ENCODE results near the gene UFSP1.
"Not testable (repeated sequence)": the region's sequence is repeated elsewhere in the genome, so short reads cannot be mapped to it uniquely, and the experiment has no call there.

The UFSP1 gene

DNA sequence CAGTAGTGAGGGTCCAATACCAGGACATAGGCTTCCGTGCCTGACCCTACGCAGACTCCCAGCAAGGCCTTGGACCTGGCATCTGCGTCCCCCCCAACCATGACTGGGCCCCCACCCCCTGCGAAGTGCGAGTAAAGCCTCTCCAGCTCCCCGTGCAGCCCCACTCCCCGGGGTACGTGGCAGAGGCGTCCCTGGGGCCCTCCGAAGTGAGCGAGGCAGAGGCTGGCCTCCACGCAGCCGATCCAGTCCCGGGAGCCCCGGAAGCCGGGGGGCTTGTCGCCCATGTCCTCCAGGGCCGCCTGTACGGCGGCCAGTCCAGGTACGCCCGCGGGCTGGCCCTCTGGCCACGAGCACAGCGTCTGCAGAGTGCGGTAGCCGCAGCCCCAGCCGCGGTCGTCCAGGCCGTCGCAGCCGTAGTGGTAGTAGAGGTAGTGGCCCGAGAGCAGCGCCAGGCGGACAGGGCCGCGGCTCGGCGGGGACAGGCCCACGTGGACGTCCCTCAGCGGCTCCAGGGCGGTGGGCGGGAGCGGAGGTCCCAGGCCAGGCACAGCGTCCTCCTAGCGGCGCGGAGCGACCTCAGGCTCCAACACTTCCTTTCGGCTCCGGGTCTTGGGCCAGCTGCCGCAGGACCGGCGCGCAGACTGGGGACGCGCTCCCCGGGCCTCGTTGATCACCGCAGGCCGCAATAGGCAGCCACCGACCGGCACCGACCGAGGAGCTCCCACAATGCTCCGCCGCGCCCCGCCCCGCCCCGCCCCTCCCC lies at the start of gene UFSP1:
Gene UFSP1, minus strand, starts transcription at position 728 of the 763 bp plus-strand sequence. Its CDS starts 444 bp downstream, at position 284.
- no peak for DNase-seq (ENCODE audit: low spot score)

DNA sequence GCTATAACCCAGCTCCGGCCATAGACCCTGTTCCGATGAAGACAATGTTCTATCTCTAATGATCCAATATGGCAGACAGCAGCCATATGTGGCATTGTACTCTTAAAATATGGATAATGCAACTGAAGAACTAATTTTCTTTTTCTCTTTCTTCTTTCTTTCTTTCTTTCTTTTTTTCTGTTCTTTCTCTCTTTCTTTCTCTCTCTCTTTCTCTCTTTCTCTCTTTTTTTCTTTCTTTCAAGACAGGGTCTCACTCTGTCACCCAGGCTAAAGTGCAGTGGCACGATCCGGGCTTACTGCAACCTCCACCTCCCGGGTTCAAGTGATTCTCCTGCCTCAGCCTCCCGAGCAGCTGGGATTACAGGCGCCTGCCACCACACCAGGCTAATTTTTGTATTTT lies 46.7 kb upstream of the UFSP1 start:
- in situ Hi-C loops (cut with MboI; ENCODE audit: low sequenced_read_pairs, unreplicated experiment); DNase-seq (ENCODE audit: low spot score): not testable (repeated sequence)

More for the DNA sequence above, at the start of gene UFSP1:
- TF ChIP-seq, protein P1, sequence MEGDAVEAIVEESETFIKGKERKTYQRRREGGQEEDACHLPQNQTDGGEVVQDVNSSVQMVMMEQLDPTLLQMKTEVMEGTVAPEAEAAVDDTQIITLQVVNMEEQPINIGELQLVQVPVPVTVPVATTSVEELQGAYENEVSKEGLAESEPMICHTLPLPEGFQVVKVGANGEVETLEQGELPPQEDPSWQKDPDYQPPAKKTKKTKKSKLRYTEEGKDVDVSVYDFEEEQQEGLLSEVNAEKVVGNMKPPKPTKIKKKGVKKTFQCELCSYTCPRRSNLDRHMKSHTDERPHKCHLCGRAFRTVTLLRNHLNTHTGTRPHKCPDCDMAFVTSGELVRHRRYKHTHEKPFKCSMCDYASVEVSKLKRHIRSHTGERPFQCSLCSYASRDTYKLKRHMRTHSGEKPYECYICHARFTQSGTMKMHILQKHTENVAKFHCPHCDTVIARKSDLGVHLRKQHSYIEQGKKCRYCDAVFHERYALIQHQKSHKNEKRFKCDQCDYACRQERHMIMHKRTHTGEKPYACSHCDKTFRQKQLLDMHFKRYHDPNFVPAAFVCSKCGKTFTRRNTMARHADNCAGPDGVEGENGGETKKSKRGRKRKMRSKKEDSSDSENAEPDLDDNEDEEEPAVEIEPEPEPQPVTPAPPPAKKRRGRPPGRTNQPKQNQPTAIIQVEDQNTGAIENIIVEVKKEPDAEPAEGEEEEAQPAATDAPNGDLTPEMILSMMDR (IDR thresholded peaks at IDR 0.05; ENCODE audit: borderline replicate concordance, control extremely low read depth, extremely low read depth, insufficient read depth, missing control alignments) = no peak
- in situ Hi-C loops (cut with MboI; ENCODE audit: low sequenced_read_pairs, unreplicated experiment) = no loop called here

DNA sequence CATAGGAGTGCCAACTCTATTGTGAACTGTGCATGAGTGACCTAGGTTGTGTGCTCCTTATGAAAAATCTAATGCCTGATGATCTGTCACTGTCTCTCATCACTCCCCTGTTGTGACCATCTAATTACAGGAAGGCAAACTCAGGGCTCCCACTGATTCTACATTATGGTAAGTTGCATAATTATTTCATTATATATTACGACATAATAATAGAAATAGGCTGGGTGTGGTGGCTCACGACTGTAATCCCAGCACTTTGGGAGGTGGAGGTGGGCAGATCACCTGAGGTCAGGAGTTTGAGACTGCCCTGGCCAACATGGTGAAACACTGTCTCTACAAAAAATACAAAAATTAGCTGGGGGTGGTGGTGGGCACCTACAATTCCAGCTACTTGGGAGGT lies 45.9 kb upstream of the UFSP1 start:
- in situ Hi-C loops (cut with MboI; ENCODE audit: low sequenced_read_pairs, unreplicated experiment); DNase-seq (ENCODE audit: low spot score): not testable (repeated sequence)

DNA sequence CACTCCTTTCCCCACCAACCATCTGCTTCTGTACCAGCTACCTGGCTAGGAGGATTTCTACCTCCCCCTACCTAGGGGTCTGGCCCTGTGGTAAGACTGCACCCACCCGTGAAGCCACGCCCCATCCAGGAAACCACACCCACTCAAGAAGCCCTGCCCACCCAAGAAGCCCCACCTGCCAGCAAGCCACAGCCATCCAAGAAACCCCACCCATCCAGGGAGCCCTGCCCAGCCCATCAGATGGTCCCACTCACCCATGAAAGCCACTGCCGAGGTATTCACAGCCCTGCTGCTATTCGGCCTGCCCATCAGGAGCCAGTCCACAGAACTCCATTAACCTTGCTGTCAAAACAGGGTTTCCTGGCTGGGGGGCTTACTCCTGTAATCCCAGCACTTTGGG lies 44.2 kb upstream of the UFSP1 start:
- no peak for DNase-seq (ENCODE audit: low spot score)
- in situ Hi-C loops (cut with MboI; ENCODE audit: low sequenced_read_pairs, unreplicated experiment) = no loop called here
- TF ChIP-seq, protein P1 (IDR thresholded peaks at IDR 0.05; ENCODE audit: borderline replicate concordance, control extremely low read depth, extremely low read depth, insufficient read depth, missing control alignments) = no peak

DNA sequence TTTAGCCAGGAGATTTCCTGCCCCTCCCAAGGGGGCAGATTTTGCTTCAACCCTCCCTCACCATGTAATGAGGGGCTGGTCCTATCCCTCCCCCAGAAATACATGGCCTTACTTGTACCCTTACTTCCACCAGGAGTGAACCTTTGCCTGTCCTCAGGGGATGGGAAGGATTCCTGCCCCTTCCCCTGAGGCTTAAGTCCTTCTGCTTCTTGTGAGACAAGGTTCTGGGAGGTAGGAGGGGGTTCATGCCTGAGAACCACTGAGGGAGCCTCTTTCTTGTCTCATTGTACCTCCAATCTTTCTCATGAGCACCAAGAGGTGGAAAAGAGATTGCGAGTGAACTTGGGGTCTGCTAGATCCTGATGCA lies 40.3 kb upstream of the UFSP1 start:
- in situ Hi-C loops (cut with MboI; ENCODE audit: low sequenced_read_pairs, unreplicated experiment) = no loop called here
- TF ChIP-seq, protein P1 (IDR thresholded peaks at IDR 0.05; ENCODE audit: borderline replicate concordance, control extremely low read depth, extremely low read depth, insufficient read depth, missing control alignments) = no peak
- DNase-seq (ENCODE audit: low spot score) = no peak

DNA sequence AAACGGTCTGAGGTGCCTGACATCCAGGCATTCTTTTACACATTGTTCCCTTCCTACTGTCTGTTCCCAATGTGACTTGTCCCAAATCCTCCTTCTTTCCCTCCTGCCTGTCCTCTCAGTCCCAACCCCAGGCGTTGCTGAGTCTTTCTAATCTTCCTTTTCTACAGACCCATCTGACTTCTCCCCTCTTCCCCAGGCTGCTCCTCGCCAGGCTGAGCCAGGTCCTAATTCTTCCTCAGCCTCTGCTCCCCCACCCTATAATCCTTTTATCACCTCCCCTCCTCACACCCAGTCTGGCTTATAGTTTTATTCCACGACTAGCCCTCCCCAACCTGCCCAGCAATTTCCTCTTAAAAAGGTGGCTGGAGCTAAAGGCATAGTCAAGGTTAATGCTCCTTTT lies 34.1 kb upstream of the UFSP1 start:
- DNase-seq (ENCODE audit: low spot score) = not testable (repeated sequence)

DNA sequence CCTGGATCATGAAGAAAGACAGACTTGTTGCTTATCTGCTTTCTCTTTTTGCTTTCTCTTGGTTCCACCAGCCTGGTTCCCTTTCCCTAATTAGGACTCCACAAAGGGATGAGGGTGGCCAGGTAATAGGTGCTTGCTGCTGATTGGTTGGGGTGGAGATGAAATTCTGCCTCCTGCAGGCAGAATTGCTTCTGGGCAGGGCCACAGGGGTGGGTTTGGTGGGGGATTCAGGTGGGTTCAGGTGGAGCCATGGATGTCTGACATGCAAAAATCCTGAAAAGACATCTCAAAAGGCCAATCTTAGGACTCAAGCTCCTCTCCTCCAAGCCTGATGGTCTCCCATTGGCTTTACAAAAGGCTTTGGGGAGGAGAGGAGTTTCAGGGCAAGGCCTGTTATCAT lies 31.5 kb upstream of the UFSP1 start:
- in situ Hi-C loops (cut with MboI; ENCODE audit: low sequenced_read_pairs, unreplicated experiment) = no loop called here
- TF ChIP-seq, protein P1 (IDR thresholded peaks at IDR 0.05; ENCODE audit: borderline replicate concordance, control extremely low read depth, extremely low read depth, insufficient read depth, missing control alignments) = no peak
- DNase-seq (ENCODE audit: low spot score) = no peak

More for the DNA sequence above, 34.1 kb upstream of the UFSP1 start:
- in situ Hi-C loops (cut with MboI; ENCODE audit: low sequenced_read_pairs, unreplicated experiment) = not testable (repeated sequence)

DNA sequence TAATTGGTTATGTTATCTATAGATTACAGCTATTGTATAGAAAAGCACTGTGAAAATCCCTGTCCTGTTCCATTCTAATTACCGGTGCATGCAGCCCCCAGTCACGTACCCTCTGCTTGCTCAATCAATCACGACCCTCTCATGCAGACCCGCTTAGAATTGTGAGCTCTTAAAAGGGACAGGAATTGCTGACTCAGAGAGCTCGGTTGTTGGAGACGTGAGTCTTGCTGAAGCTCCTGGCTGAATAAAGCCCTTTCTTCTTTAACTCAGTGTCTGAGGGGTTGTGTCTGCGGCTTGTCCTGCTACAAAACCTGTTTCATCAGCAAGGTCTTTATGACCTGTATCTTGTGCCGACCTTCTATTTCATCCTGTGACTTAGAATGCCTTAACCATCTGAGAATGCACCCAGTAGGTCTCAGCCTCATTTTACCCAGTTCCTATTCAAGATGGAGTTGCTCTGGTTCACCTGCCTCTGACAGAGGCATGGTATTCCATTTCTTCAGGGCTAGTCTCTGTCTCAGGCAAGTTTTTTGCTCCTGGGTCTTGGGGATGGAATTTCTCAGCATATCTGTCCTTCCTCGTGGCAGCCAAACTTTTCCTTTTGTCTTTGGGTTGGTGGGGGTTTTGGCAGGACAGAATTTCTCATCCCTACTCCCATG lies 30.4 kb upstream of the UFSP1 start:
- in situ Hi-C loops (cut with MboI; ENCODE audit: low sequenced_read_pairs, unreplicated experiment) = not testable (repeated sequence)

DNA sequence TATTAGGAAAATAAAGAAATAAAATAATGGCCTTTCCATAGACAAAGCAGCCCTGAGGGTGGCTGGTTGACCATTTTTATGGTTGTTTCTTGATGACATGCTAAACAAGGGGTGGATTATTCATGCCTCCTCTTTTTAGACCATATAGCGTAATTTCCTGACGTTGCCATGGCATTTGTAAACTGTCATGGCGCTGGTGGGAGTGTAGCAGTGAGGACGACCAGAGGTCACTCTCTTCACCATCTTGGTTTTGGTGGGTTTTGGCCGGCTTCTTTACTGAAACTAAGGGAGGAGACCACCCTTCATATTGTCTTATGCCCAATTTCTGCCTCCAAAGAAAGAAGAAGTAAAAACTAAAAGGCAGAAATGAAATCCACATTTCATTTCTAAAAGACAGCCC lies 29.8 kb upstream of the UFSP1 start:
- in situ Hi-C loops (cut with MboI; ENCODE audit: low sequenced_read_pairs, unreplicated experiment); DNase-seq (ENCODE audit: low spot score): not testable (repeated sequence)

More for the DNA sequence above, 30.4 kb upstream of the UFSP1 start:
- DNase-seq (ENCODE audit: low spot score) = not testable (repeated sequence)
